Measurements from ENCODE around the gene CAPN13.

CAPN13 gene

DNA sequence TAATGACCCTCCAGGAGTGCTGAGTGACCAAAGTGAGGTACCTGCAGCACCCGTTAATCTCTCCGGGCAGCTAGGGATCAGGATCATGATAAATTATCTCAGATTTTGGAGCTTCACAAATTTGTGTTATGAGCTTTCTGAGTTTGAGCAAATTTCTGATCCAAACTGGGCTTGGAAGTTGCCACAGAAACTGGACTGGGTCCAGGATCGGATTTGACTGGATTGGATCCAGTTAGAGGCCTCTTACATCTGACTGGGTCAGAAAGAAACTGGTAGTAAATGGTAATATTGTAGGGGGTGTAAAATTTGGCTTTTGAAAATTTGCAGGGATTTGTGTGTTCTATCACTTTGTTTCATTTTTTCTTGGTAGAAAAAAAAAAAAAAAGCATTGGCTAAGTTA lies 19.7 kb upstream of the CAPN13 start:
- no peak overlapping the region for H3K27ac ChIP-seq (ENCODE audit: low read length)
- no peak overlapping the region for H2AFZ ChIP-seq (ENCODE audit: low read depth, low read length)
- no peaks in the 10 kb centered on the region for H3K27me3 ChIP-seq (ENCODE audit: insufficient read depth, low read length, poor library complexity)
- H3K4me1 ChIP-seq (ENCODE audit: insufficient read depth, low read length): no peaks in the 10 kb centered on the region
- DNase-seq (no peak), ATAC-seq (ENCODE audit: insufficient read depth, low read depth) (no peak)
- H3K4me2 ChIP-seq (ENCODE audit: insufficient read depth, low read length): no peak overlapping the region
- H3K9me3 ChIP-seq (ENCODE audit: insufficient read depth, low read length, severe bottlenecking): peaks cover 11% of the 10 kb centered on the region
- no peak overlapping the region for H3K4me3 ChIP-seq (ENCODE audit: low read depth in 1 of 2, low read length in 2 of 2)
- H4K20me1 ChIP-seq (ENCODE audit: insufficient read depth, low read length): no peaks in the 10 kb centered on the region
- H3K79me2 ChIP-seq (ENCODE audit: insufficient read depth, low read length): no peaks in the 10 kb centered on the region
- no peaks in the 10 kb centered on the region for H3K36me3 ChIP-seq (ENCODE audit: insufficient read depth, low read length)
- H3K9ac ChIP-seq (ENCODE audit: low read depth, low read length): no peak overlapping the region
- TF ChIP-seq, protein P1, sequence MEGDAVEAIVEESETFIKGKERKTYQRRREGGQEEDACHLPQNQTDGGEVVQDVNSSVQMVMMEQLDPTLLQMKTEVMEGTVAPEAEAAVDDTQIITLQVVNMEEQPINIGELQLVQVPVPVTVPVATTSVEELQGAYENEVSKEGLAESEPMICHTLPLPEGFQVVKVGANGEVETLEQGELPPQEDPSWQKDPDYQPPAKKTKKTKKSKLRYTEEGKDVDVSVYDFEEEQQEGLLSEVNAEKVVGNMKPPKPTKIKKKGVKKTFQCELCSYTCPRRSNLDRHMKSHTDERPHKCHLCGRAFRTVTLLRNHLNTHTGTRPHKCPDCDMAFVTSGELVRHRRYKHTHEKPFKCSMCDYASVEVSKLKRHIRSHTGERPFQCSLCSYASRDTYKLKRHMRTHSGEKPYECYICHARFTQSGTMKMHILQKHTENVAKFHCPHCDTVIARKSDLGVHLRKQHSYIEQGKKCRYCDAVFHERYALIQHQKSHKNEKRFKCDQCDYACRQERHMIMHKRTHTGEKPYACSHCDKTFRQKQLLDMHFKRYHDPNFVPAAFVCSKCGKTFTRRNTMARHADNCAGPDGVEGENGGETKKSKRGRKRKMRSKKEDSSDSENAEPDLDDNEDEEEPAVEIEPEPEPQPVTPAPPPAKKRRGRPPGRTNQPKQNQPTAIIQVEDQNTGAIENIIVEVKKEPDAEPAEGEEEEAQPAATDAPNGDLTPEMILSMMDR (IDR thresholded peaks at IDR 0.05; ENCODE audit: borderline replicate concordance, extremely low read depth, low read length, poor library complexity, severe bottlenecking): no peak
- no peak for TF ChIP-seq EZH2 (IDR thresholded peaks at IDR 0.05; ENCODE audit: borderline replicate concordance, low read depth, low read length, severe bottlenecking)

DNA sequence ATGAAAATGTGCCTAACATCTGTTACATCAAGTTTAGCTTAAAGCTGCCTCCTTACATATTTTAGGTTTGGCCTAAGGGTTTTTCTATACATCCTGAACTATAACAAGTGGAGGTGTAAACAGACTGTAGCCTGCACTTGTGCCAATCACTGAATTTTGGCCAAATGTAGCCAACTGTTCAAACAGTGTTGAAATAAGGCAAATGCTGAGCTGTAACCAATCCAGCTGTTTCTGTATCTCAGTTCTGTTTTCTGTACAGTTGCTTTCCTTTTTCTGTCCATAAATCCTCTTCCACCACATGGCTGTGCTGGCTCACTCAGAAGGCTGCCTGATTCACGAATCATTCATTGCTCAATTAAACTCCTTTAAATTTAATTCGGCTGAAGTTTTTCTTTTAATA lies 19.2 kb upstream of the CAPN13 start:
- TF ChIP-seq, protein P1 (IDR thresholded peaks at IDR 0.05; ENCODE audit: borderline replicate concordance, extremely low read depth, low read length, poor library complexity, severe bottlenecking): no peak
- TF ChIP-seq EZH2 (IDR thresholded peaks at IDR 0.05; ENCODE audit: borderline replicate concordance, low read depth, low read length, severe bottlenecking): no peak
- Histone ChIP-seq H3K27ac (ENCODE audit: low read length) (no peak overlapping the region), H4K20me1 (ENCODE audit: insufficient read depth, low read length) (no peaks in the 10 kb centered on the region), H3K4me3 (ENCODE audit: low read depth in 1 of 2, low read length in 2 of 2) (no peak overlapping the region), H3K9me3 (ENCODE audit: insufficient read depth, low read length, severe bottlenecking) (peaks cover 11% of the 10 kb centered on the region), H3K9ac (ENCODE audit: low read depth, low read length) (no peak overlapping the region), H3K4me1 (ENCODE audit: insufficient read depth, low read length) (no peaks in the 10 kb centered on the region), H3K79me2 (ENCODE audit: insufficient read depth, low read length) (no peaks in the 10 kb centered on the region), H3K36me3 (ENCODE audit: insufficient read depth, low read length) (no peaks in the 10 kb centered on the region), H3K4me2 (ENCODE audit: insufficient read depth, low read length) (no peak overlapping the region), H2AFZ (ENCODE audit: low read depth, low read length) (no peak overlapping the region), H3K27me3 (ENCODE audit: insufficient read depth, low read length, poor library complexity) (no peaks in the 10 kb centered on the region)
- ATAC-seq (ENCODE audit: insufficient read depth, low read depth): no peak
- DNase-seq: no peak

DNA sequence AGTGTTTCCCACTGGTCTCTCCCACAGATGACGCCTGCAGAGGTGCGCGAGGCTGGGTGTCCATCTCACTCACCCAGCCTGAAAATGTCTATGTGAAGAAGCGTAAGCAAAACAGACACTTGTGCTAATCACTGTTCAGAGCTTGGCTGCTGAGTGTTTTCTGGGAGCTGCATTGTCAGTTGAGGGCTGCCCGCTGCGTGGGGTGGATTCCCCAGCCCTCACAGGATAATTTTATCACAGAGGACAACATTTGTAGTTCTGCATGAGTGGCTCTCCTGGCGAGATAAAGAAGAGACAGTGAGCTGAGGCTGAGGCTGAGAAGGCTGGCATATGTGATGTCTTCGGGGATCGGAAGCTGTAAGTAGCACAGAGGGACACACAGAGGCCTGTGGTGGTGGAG lies 16.2 kb upstream of the CAPN13 start:
- no peaks in the 10 kb centered on the region for H4K20me1 ChIP-seq (ENCODE audit: insufficient read depth, low read length)
- ATAC-seq (ENCODE audit: insufficient read depth, low read depth) (no peak), DNase-seq (no peak)
- H3K9me3 ChIP-seq (ENCODE audit: insufficient read depth, low read length, severe bottlenecking): peaks cover 6% of the 10 kb centered on the region
- no peak overlapping the region for H2AFZ ChIP-seq (ENCODE audit: low read depth, low read length)
- no peaks in the 10 kb centered on the region for H3K4me1 ChIP-seq (ENCODE audit: insufficient read depth, low read length)
- H3K4me3 ChIP-seq (ENCODE audit: low read depth in 1 of 2, low read length in 2 of 2): no peak overlapping the region
- H3K9ac ChIP-seq (ENCODE audit: low read depth, low read length): no peak overlapping the region
- H3K79me2 ChIP-seq (ENCODE audit: insufficient read depth, low read length): no peaks in the 10 kb centered on the region
- no peak overlapping the region for H3K27ac ChIP-seq (ENCODE audit: low read length)
- H3K36me3 ChIP-seq (ENCODE audit: insufficient read depth, low read length): no peaks in the 10 kb centered on the region
- no peaks in the 10 kb centered on the region for H3K27me3 ChIP-seq (ENCODE audit: insufficient read depth, low read length, poor library complexity)
- TF ChIP-seq EZH2 (IDR thresholded peaks at IDR 0.05; ENCODE audit: borderline replicate concordance, low read depth, low read length, severe bottlenecking): no peak
- TF ChIP-seq, protein P1 (IDR thresholded peaks at IDR 0.05; ENCODE audit: borderline replicate concordance, extremely low read depth, low read length, poor library complexity, severe bottlenecking): no peak
- H3K4me2 ChIP-seq (ENCODE audit: insufficient read depth, low read length): no peak overlapping the region

DNA sequence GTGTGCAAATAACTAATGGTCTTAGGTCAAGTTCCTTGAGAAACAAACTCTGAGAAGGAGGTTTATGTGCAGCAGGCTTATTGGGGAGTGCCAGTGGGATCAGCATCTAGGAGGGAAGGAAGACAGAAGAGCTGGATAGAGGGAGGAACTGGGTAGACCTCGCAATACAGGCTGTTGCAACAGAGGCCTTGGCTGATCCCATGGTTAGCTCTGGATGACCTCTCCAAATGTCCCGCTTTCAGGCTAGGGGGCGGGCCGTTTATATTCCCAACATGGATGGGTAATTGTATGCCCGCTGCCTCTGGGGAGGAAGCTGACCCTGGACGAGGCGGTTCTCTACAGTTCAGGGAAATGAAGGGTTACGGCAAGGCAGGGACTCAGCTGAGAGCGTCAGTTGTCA lies 14.7 kb upstream of the CAPN13 start:
- Histone ChIP-seq H3K4me1 (ENCODE audit: insufficient read depth, low read length) (no peaks in the 10 kb centered on the region), H3K4me2 (ENCODE audit: insufficient read depth, low read length) (no peak overlapping the region), H3K27ac (ENCODE audit: low read length) (no peak overlapping the region), H2AFZ (ENCODE audit: low read depth, low read length) (no peak overlapping the region), H3K9me3 (ENCODE audit: insufficient read depth, low read length, severe bottlenecking) (peaks cover 6% of the 10 kb centered on the region), H3K36me3 (ENCODE audit: insufficient read depth, low read length) (no peaks in the 10 kb centered on the region), H3K27me3 (ENCODE audit: insufficient read depth, low read length, poor library complexity) (no peaks in the 10 kb centered on the region), H3K9ac (ENCODE audit: low read depth, low read length) (no peak overlapping the region), H4K20me1 (ENCODE audit: insufficient read depth, low read length) (no peaks in the 10 kb centered on the region), H3K4me3 (ENCODE audit: low read depth in 1 of 2, low read length in 2 of 2) (no peak overlapping the region), H3K79me2 (ENCODE audit: insufficient read depth, low read length) (no peaks in the 10 kb centered on the region)
- no peak for ATAC-seq (ENCODE audit: insufficient read depth, low read depth)
- DNase-seq: no peak
- TF ChIP-seq, protein P1 (IDR thresholded peaks at IDR 0.05; ENCODE audit: borderline replicate concordance, extremely low read depth, low read length, poor library complexity, severe bottlenecking): no peak
- no peak for TF ChIP-seq EZH2 (IDR thresholded peaks at IDR 0.05; ENCODE audit: borderline replicate concordance, low read depth, low read length, severe bottlenecking)
